Astrocyte of the cerebellum (primary cell): Measurements from ENCODE around the gene HMCES.

Experiments used
- DNase-seq: peaks from one replicate; pipeline ENCODE4 v3.0.0-alpha.2; 2011; ENCODE audit warnings: low read depth
- H3K4me3 ChIP-seq: 2 replicates; pipeline ENCODE4 v1.5.1; 2011; ENCODE audit warnings: mild to moderate bottlenecking, low read depth, low read length, moderate library complexity
- in situ Hi-C: cut with HindIII; loops from 2 replicates; pipeline ENCODE4 v1.10.0; 2017; ENCODE audit warnings: low sequenced_read_pairs
- TF ChIP-seq, protein P1 (sequence below): IDR thresholded peaks from 2 replicates; pipeline ENCODE4 v1.5.1; 2012; ENCODE audit warnings: low read length, low read depth, moderate library complexity, mild to moderate bottlenecking; ENCODE audit errors: missing control alignments

HMCES gene

GRCh38 chr3:129311054-129311902, 32.6 kb downstream of the HMCES start:
- no peak for DNase-seq

GRCh38 chr3:129312021-129312639, 33.5 kb downstream of the HMCES start:
- no peak overlapping the region for H3K4me3 ChIP-seq

More at GRCh38 chr3:129311054-129311902, 32.6 kb downstream of the HMCES start:
- no peak overlapping the region for H3K4me3 ChIP-seq
- in situ Hi-C loops = no loop called here
- TF ChIP-seq, protein P1, sequence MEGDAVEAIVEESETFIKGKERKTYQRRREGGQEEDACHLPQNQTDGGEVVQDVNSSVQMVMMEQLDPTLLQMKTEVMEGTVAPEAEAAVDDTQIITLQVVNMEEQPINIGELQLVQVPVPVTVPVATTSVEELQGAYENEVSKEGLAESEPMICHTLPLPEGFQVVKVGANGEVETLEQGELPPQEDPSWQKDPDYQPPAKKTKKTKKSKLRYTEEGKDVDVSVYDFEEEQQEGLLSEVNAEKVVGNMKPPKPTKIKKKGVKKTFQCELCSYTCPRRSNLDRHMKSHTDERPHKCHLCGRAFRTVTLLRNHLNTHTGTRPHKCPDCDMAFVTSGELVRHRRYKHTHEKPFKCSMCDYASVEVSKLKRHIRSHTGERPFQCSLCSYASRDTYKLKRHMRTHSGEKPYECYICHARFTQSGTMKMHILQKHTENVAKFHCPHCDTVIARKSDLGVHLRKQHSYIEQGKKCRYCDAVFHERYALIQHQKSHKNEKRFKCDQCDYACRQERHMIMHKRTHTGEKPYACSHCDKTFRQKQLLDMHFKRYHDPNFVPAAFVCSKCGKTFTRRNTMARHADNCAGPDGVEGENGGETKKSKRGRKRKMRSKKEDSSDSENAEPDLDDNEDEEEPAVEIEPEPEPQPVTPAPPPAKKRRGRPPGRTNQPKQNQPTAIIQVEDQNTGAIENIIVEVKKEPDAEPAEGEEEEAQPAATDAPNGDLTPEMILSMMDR = no peak

DNA sequence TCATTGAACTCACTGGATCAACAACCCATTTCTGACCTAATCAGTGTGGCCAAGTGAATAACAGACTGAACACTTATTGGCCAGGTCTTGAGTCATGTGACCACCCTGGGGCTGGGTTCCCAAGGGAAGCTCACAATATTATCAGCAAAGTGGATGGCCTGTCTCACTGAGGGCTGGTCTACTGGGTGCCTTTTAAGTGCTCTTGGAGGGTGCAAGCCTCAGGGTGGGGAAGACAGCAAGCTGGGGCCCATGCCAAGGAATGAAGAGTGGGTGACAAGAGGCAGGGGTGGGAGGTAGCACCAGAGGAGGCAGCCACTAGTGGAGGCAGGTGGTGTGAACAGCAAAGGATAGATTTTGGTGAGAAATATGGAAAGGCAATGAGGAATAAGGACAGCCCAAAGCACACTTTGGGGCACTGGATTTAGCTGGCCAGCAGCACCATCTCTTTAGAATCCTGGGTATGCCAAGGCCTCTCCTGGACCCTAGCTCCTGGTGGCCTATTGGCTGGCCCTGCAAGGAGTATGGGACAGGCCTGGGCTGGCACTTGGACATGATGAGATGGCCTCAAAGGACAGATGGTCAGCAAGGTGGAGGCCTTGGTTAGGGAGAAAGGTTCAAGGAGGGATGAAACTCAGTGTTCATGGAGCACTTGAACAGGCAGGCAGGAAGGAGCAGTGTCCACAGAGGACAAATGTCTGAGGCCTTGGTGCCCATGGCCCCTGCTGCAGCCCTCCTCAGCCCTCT, 34.2 kb downstream of the HMCES start:
- DNase-seq = no peak
- H3K4me3 ChIP-seq = no peak overlapping the region
- in situ Hi-C loops = no loop called here
- TF ChIP-seq, protein P1 = no peak

More at GRCh38 chr3:129312021-129312639, 33.5 kb downstream of the HMCES start:
- in situ Hi-C loops = no loop called here
- TF ChIP-seq, protein P1 = no peak
- no peak for DNase-seq

GRCh38 chr3:129313415-129313664, 34.7 kb downstream of the HMCES start:
- no peak overlapping the region for H3K4me3 ChIP-seq
- DNase-seq = no peak
- TF ChIP-seq, protein P1 = no peak
- in situ Hi-C loops = no loop called here

GRCh38 chr3:129313665-129314385, 35.2 kb downstream of the HMCES start:
- TF ChIP-seq, protein P1 = no peak
- in situ Hi-C loops = no loop called here
- DNase-seq = no peak
- H3K4me3 ChIP-seq = peak overlapping the region; percentile 88
